Measurements from ENCODE around the gene MYO16.

GRCh38 chr13:109007946-109008345, 378.5 kb downstream of the MYO16 start:
- TF ChIP-seq SMC3 (conservative IDR thresholded peaks at IDR 0.05; ENCODE audit: poor library complexity) (no peak), RAD21 (conservative IDR thresholded peaks at IDR 0.05) (no peak), CTCF (IDR thresholded peaks at IDR 0.05; ENCODE audit: poor library complexity, severe bottlenecking) (no peak)

All from neural cell (in vitro differentiated cells).